LoVo (cell line): ENCODE measurements around the gene TLE2.

Source experiments
- DNase-seq: peaks from one replicate; pipeline ENCODE4 v3.0.0-alpha.2; 2016; ENCODE audit warnings: low spot score

Gene TLE2

DNA sequence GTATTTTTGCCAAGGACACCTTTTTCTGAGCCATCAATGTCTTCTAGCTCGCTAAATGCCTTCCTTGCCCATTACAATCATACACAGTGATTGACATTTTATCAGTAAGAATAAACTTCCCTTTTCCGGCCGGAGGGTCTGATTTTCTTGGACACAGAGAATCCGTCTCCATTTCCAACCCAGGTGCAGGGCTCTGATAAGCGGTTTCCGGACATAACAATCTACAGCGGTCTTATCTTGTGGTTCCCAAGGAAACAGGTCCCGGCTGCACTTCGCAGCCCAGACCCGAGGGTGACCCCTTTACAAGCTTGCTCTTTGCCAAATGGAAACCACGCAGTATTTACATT, 79.2 kb downstream of the TLE2 start:
- DNase-seq: no peak
